Panc1 (cell line): Measurements from ENCODE around the gene PWP1. TPM values are rescaled to one million over a fixed set of nuclear protein-coding genes. Genes with fewer than 3 reads are reported as not detected.
"Not testable (repeated sequence)": the region's sequence is repeated elsewhere in the genome, so short reads cannot be mapped to it uniquely, and the experiment has no call there.

Experiments
- ATAC-seq: fragments of 200-7000 bp; cut with Tn5 transposase; 2 replicates; pipeline ENCODE4 v1.9.1; 2020; ENCODE audit warnings: mild to moderate bottlenecking, moderate library complexity
- BruUV-seq: library from RNA; stranded (reverse); fragments of 400-500 nt; replicated peaks from 2 replicates; lab custom pipeline; 2021; lab: Mats Ljungman, UMichigan
- CTCF ChIA-PET: fragments of 300-600 bp; sonication (Branson Sonifier 250); formaldehyde crosslinking; loops from one replicate; lab custom pipeline; 2022; ENCODE audit warnings: antibody characterized with exemption; lab: Charles Lee
- POLR2A ChIA-PET: fragments of 300-600 bp; sonication (Branson Sonifier 250); formaldehyde crosslinking; loops from one replicate; lab custom pipeline; 2022; ENCODE audit warnings: antibody characterized with exemption; lab: Charles Lee
- DNase-seq: peaks from one replicate; pipeline ENCODE4 v3.0.0-alpha.2; 2010; ENCODE audit warnings: low read depth, low spot score
- H3K27ac ChIP-seq: 2 replicates; pipeline ENCODE4 v1.5.1; 2011; ENCODE audit warnings: mild to moderate bottlenecking, low read length, inconsistent platforms
- H3K27me3 ChIP-seq: fragments of 200-500 bp; sonication (Bioruptor generic); 2 replicates; pipeline ENCODE4 v1.6.0; 2014; ENCODE audit warnings: low read length, inconsistent platforms; ENCODE audit not compliant: control insufficient read depth, insufficient read depth
- H3K36me3 ChIP-seq: fragments of 200-500 bp; sonication (Bioruptor generic); 2 replicates; pipeline ENCODE4 v1.5.1; 2014; ENCODE audit warnings: inconsistent platforms, mild to moderate bottlenecking, low read length, moderate library complexity; ENCODE audit not compliant: control insufficient read depth, insufficient read depth
- H3K4me1 ChIP-seq: 2 replicates; pipeline ENCODE4 v1.5.1; 2011; ENCODE audit warnings: inconsistent platforms, mild to moderate bottlenecking, low read length, moderate library complexity; ENCODE audit not compliant: control insufficient read depth, insufficient read depth
- H3K4me3 ChIP-seq, 2 experiments: 2 replicates each; pipeline ENCODE4 v1.5.1; 2011 to 2012; ENCODE audit warnings: low read depth in 2 of 2, low read length in 2 of 2, mild to moderate bottlenecking in 2 of 2, inconsistent platforms in 1 of 2, moderate library complexity in 1 of 2
- H3K9me3 ChIP-seq: fragments of 200-500 bp; sonication (Bioruptor generic); 2 replicates; pipeline ENCODE4 v1.5.1; 2014; ENCODE audit warnings: low read depth, mild to moderate bottlenecking, inconsistent platforms, low read length, moderate library complexity; ENCODE audit not compliant: control insufficient read depth, insufficient read depth
- POLR2AphosphoS5 ChIP-seq: IDR thresholded peaks from 2 replicates; pipeline ENCODE4 v1.6.1; 2012; ENCODE audit warnings: mild to moderate bottlenecking, low read depth, low read length, moderate library complexity
- SIN3A ChIP-seq: IDR thresholded peaks from 2 replicates; pipeline ENCODE4 v1.6.1; 2012; ENCODE audit warnings: low read depth, mild to moderate bottlenecking, low read length, moderate library complexity, borderline replicate concordance; ENCODE audit not compliant: insufficient read depth
- TCF7L2 ChIP-seq: IDR thresholded peaks from 2 replicates; pipeline ENCODE4 v1.6.1; 2011; ENCODE audit warnings: mild to moderate bottlenecking, low read depth, low read length, inconsistent platforms
- in situ Hi-C: cut with HindIII; loops from 2 replicates; pipeline ENCODE4 v1.10.0; 2016; ENCODE audit warnings: low sequenced_read_pairs, low pct_unique_long_range_greater_than_20kb
- intact Hi-C: fragments of 100-400 bp; cut with micrococcal nuclease; formaldehyde crosslinking; loops from one replicate; pipeline ENCODE4 v1.10.0; 2022; ENCODE audit not compliant: unreplicated experiment
- total RNA-seq: library from RNA; stranded (reverse); gene quantifications from one replicate; pipeline ENCODE4 v1.2.1, GENCODE V29; 2021; ENCODE audit not compliant: unreplicated experiment
- TF ChIP-seq, protein P1 (sequence below): fragments of 450-650 bp; IDR thresholded peaks from 2 replicates; pipeline ENCODE4 v1.5.1; 2017; ENCODE audit warnings: mild to moderate bottlenecking
- TF ChIP-seq, protein P2 (sequence below), 2 experiments: IDR thresholded peaks; 2 replicates each; pipeline ENCODE4 v1.6.1; 2011 to 2012; ENCODE audit warnings: low read depth in 2 of 2, control low read depth in 1 of 2, low read length in 1 of 2, mild to moderate bottlenecking in 1 of 2, moderate library complexity in 1 of 2; ENCODE audit not compliant: insufficient read depth in 1 of 2

Gene PWP1
- total RNA-seq, 1 experiment from 2014 or later: 61.7 TPM

DNA sequence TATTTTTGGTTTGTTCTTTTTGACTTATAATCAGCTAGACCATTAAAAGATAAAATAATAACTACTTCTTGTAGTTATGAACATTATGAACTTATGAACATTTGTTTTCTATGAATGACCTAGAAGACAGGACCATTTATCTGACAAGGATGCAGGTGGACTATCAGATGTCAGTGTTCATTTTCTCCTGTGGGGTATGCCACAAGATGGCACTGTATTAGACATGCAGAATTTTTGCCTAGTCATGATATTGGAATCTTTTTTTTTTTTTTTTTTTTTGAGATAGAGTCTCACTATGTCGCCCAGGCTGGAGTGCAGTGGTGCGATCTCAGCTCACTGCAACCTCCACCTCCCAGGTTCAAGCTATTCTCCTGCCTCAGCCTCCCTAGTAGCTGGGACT, 10.2 kb downstream of the PWP1 start:
- H3K9me3 ChIP-seq, H3K27ac ChIP-seq, CTCF ChIA-PET, BruUV-seq, H3K27me3 ChIP-seq, in situ Hi-C loops, ATAC-seq, H3K4me1 ChIP-seq, DNase-seq, POLR2A ChIA-PET, H3K4me3 ChIP-seq: not testable (repeated sequence)
- peaks cover 60% of the 10 kb centered on the region for H3K36me3 ChIP-seq
- TF ChIP-seq, protein P1, sequence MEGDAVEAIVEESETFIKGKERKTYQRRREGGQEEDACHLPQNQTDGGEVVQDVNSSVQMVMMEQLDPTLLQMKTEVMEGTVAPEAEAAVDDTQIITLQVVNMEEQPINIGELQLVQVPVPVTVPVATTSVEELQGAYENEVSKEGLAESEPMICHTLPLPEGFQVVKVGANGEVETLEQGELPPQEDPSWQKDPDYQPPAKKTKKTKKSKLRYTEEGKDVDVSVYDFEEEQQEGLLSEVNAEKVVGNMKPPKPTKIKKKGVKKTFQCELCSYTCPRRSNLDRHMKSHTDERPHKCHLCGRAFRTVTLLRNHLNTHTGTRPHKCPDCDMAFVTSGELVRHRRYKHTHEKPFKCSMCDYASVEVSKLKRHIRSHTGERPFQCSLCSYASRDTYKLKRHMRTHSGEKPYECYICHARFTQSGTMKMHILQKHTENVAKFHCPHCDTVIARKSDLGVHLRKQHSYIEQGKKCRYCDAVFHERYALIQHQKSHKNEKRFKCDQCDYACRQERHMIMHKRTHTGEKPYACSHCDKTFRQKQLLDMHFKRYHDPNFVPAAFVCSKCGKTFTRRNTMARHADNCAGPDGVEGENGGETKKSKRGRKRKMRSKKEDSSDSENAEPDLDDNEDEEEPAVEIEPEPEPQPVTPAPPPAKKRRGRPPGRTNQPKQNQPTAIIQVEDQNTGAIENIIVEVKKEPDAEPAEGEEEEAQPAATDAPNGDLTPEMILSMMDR: peak; percentile 60
- intact Hi-C loops: loop anchor here (5.0 kb wide), 1 partner anchor 192 kb away; no protein-coding TSS in a partner anchor

DNA sequence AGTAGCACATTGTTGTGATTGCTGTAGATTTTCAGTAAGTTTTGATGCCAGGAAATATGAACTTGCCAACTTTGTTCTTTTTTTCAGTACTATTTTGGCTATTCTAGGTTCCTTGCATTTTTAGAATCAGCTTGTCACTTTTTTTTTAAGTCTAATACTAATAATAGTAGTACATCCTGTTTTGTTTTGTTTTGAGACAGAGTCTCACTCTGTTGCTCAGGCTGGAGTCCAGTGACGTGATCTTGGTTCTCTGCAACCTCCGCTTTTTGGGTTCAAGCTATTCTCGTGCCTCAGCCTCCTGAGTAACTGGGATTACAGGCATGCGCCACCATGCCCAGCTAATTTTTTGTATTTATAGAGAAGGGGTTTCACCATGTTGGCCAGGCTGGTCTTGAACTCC, 16.5 kb downstream of the PWP1 start:
- POLR2A ChIA-PET: no interaction called here
- CTCF ChIA-PET: no interaction called here
- Histone ChIP-seq H3K4me3 (no peak overlapping the region), H3K27ac (no peak overlapping the region), H3K4me1 (no peaks in the 10 kb centered on the region), H3K9me3 (no peaks in the 10 kb centered on the region), H3K36me3 (peaks cover 30% of the 10 kb centered on the region), H3K27me3 (no peaks in the 10 kb centered on the region)
- TF ChIP-seq, protein P1: no peak
- TF ChIP-seq POLR2AphosphoS5 (no peak), TCF7L2 (no peak)
- TF ChIP-seq, protein P2, sequence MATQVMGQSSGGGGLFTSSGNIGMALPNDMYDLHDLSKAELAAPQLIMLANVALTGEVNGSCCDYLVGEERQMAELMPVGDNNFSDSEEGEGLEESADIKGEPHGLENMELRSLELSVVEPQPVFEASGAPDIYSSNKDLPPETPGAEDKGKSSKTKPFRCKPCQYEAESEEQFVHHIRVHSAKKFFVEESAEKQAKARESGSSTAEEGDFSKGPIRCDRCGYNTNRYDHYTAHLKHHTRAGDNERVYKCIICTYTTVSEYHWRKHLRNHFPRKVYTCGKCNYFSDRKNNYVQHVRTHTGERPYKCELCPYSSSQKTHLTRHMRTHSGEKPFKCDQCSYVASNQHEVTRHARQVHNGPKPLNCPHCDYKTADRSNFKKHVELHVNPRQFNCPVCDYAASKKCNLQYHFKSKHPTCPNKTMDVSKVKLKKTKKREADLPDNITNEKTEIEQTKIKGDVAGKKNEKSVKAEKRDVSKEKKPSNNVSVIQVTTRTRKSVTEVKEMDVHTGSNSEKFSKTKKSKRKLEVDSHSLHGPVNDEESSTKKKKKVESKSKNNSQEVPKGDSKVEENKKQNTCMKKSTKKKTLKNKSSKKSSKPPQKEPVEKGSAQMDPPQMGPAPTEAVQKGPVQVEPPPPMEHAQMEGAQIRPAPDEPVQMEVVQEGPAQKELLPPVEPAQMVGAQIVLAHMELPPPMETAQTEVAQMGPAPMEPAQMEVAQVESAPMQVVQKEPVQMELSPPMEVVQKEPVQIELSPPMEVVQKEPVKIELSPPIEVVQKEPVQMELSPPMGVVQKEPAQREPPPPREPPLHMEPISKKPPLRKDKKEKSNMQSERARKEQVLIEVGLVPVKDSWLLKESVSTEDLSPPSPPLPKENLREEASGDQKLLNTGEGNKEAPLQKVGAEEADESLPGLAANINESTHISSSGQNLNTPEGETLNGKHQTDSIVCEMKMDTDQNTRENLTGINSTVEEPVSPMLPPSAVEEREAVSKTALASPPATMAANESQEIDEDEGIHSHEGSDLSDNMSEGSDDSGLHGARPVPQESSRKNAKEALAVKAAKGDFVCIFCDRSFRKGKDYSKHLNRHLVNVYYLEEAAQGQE (IDR thresholded peaks at IDR 0.05; ENCODE audit: insufficient read depth in 1 of 2, low read depth in 2 of 2, low read length in 1 of 2): no peak
- DNase-seq (no peak), ATAC-seq (no peak)
- in situ Hi-C loops: no loop called here
- intact Hi-C loops: no loop called here
- BruUV-seq: no TSS peak

DNA sequence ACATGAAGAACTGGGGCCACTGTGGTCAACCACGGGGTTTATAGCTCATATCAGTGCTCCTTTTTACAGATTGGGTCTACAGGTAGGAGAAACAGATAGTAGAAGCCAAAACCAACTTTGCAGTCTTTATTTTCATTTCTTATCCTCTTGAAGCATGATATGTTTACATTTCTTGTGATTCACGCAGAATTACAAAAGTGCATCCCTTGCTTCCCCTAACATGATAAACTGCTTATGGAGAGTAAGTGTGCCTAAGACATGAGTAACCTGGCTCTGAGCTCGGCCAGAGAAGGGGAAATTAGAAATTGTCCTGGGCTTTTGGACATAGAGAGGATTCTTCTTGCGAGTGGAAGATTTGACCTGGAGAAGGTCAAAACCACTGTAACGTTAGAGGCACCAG, 18.4 kb downstream of the PWP1 start:
- intact Hi-C loops (no loop called here), in situ Hi-C loops (no loop called here)
- no TSS peak for BruUV-seq
- no peaks in the 10 kb centered on the region for H3K4me1 ChIP-seq
- ChIA-PET CTCF (interaction anchor here (0.7 kb wide), 1 partner anchor 317 kb away, joined by 3 read pairs; no protein-coding TSS in a partner anchor), POLR2A (no interaction called here)
- no peak for ATAC-seq
- DNase-seq: no peak
- no peaks in the 10 kb centered on the region for H3K9me3 ChIP-seq
- TF ChIP-seq POLR2AphosphoS5 (no peak), TCF7L2 (no peak), SIN3A (no peak)
- TF ChIP-seq, protein P2 (IDR thresholded peaks at IDR 0.05; ENCODE audit: insufficient read depth in 1 of 2, low read depth in 2 of 2, low read length in 1 of 2): no peak
- TF ChIP-seq, protein P1: no peak
- H3K36me3 ChIP-seq: peaks cover 28% of the 10 kb centered on the region
- H3K4me3 ChIP-seq: no peak overlapping the region
- no peaks in the 10 kb centered on the region for H3K27me3 ChIP-seq
- H3K27ac ChIP-seq: no peak overlapping the region
